Gastrocnemius medialis (tissue), 4 donors: ENCODE data around the gene MAD2L2. TPM values are rescaled to one million over a fixed set of nuclear protein-coding genes. Genes with fewer than 3 reads are reported as not detected.

Experiments used
- ATAC-seq, 2 donors: fragments of 150-250 bp; one replicate each; pipeline ENCODE4 v1.9.1; 2016
- DNase-seq, 2 donors: peaks; one replicate each; pipeline ENCODE4 v3.0.0-alpha.2; 2019
- H3K27ac ChIP-seq, 4 donors: fragments of 200-600 bp; sonication (generic); 1 replicate in 1 of 4; 2 replicates in 3 of 4; pipeline ENCODE4 v1.5.1; 2016 to 2018; ENCODE audit warnings: mild to moderate bottlenecking in 2 of 4, moderate library complexity in 1 of 4
- H3K27me3 ChIP-seq, 3 donors: fragments of 200-600 bp; sonication (generic) in 2 of 3; 1 replicate in 1 of 3; 2 replicates in 2 of 3; pipeline versions ENCODE4 v1.5.1 to v1.6.0; 2016 to 2019; ENCODE audit warnings: mild to moderate bottlenecking in 1 of 3, moderate library complexity in 1 of 3
- H3K36me3 ChIP-seq, 2 donors: fragments of 200-600 bp; sonication (generic) in 1 of 2; one replicate each; pipeline ENCODE4 v1.5.1; 2017 to 2018
- H3K4me1 ChIP-seq, 2 donors: fragments of 200-600 bp; sonication (generic) in 1 of 2; one replicate each; pipeline ENCODE4 v1.5.1; 2016 to 2017; ENCODE audit warnings: mild to moderate bottlenecking in 2 of 2
- H3K4me3 ChIP-seq, 4 donors: fragments of 200-600 bp; sonication (generic) in 3 of 4; 1 replicate in 1 of 4; 2 replicates in 3 of 4; pipeline ENCODE4 v1.5.1; 2016 to 2019; ENCODE audit warnings: mild to moderate bottlenecking in 2 of 4
- H3K9me3 ChIP-seq, 3 donors: fragments of 200-600 bp; sonication (generic) in 2 of 3; 1 replicate in 1 of 3; 2 replicates in 2 of 3; pipeline ENCODE4 v1.5.1; 2016 to 2019
- CTCF ChIP-seq, 5 experiments: fragments of 450-650 bp in 3 of 5; fragments of 200-600 bp in 2 of 5; sonication (generic) in 2 of 5; IDR thresholded peaks in 4 of 5; conservative IDR thresholded peaks in 1 of 5; 1 replicate in 4 of 5; 2 replicates in 1 of 5; pipeline ENCODE4 v1.5.1; 2016 to 2019; ENCODE audit warnings: antibody characterized with exemption in 5 of 5, mild to moderate bottlenecking in 3 of 5, moderate library complexity in 3 of 5
- POLR2A ChIP-seq, 2 donors: fragments of 450-650 bp; IDR thresholded peaks; one replicate each; pipeline ENCODE4 v1.6.1; 2017; ENCODE audit warnings: antibody characterized with exemption in 2 of 2, mild to moderate bottlenecking in 2 of 2, moderate library complexity in 2 of 2
- in situ Hi-C, 4 donors: fragments of 200-750 bp; cut with MboI; loops; one replicate each; pipeline versions ENCODE4 v1.15.0 to v1.8.0; 2017; ENCODE audit warnings: low sequenced_read_pairs in 4 of 4
- intact Hi-C: fragments of 100-400 bp; cut with DNase I; formaldehyde crosslinking; loops from one replicate; pipeline ENCODE4 v1.15.1; 2023; ENCODE audit warnings: low total_unique reads
- total RNA-seq, 4 donors: library from RNA; depleted of rRNA; stranded (reverse); fragments of >200 nt; gene quantifications; one replicate each; pipeline versions ENCODE4 v1.1.0 to v1.2.3, GENCODE V29; 2016

MAD2L2 gene
- total RNA-seq, 4 donors from 2014 or later: 41.2 to 57.4 (median 46.9) TPM

DNA sequence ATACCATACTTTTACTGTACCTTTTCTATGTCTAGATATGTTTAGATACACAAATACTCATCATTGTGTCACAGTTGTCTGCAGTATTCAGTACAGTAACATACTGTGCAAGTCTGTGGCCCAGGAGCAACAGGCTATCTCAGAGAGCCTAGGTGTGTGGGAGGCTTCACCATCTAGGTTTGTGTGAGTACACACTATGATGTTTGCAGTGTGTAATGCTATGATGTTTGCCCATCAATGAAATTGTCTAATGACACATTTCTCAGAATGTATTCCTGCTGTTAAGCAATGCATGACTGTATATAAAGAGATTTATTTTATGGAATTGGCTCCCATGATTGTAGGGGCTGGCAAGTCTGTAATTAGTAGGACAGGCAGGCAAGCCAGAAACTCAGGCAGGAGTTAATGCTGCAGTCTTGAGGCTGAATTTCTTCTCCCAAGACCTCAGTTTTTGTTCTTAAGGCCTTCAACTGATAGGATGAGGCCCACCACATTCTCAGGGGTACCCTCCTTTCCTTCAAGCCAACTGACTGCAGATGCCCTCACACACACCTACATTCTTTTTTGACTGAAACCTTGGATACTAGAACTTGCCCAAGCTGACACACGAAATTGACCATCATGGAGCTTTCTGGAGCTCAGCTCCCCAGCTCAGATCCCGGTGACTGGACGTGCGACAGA is 47.3 kb upstream of the MAD2L2 start:
- DNase-seq (no peak), ATAC-seq (no peak)
- TF ChIP-seq CTCF (IDR thresholded peaks at IDR 0.05 in 4 of 5, conservative IDR thresholded peaks at IDR 0.05 in 1 of 5) (no peak), POLR2A (IDR thresholded peaks at IDR 0.05) (no peak)
- no peaks in the 10 kb centered on the region for H3K36me3 ChIP-seq
- intact Hi-C loops: no loop called here
- H3K27ac ChIP-seq: no peak overlapping the region
- H3K4me3 ChIP-seq: no peak overlapping the region
- peaks cover 12 to 17% of the 10 kb centered on the region in 2 donors for H3K4me1 ChIP-seq
- in situ Hi-C loops: no loop called here
- H3K27me3 ChIP-seq: no peaks in the 10 kb centered on the region
- no peaks in the 10 kb centered on the region for H3K9me3 ChIP-seq

DNA sequence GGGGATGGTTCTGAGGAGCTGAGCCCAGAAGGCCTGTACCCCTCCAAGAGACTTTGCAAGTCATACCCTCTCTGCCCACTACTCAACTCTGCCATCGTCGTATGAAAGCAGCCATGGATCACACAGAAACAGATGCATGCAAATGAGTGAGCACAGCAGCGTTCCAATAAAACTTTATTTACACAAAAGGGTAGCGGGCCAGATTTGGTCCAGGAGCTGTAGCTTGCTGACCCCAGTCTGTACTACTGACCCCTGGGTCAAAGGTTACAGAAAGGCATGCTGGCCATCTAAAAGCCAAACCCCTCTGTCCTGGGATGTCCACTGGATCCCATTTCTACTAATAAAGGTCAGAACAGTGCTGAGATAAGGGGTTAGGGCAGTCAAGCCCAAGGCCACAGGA is 46.2 kb upstream of the MAD2L2 start:
- H3K4me3 ChIP-seq: no peak overlapping the region
- H3K27me3 ChIP-seq: no peaks in the 10 kb centered on the region
- intact Hi-C loops (no loop called here), in situ Hi-C loops (no loop called here)
- no peaks in the 10 kb centered on the region for H3K36me3 ChIP-seq
- TF ChIP-seq CTCF (IDR thresholded peaks at IDR 0.05 in 4 of 5, conservative IDR thresholded peaks at IDR 0.05 in 1 of 5) (no peak), POLR2A (IDR thresholded peaks at IDR 0.05) (no peak)
- peaks cover 9 to 10% of the 10 kb centered on the region in 2 donors for H3K4me1 ChIP-seq
- H3K9me3 ChIP-seq: no peaks in the 10 kb centered on the region
- no peak for DNase-seq
- ATAC-seq: no peak
- no peak overlapping the region for H3K27ac ChIP-seq

DNA sequence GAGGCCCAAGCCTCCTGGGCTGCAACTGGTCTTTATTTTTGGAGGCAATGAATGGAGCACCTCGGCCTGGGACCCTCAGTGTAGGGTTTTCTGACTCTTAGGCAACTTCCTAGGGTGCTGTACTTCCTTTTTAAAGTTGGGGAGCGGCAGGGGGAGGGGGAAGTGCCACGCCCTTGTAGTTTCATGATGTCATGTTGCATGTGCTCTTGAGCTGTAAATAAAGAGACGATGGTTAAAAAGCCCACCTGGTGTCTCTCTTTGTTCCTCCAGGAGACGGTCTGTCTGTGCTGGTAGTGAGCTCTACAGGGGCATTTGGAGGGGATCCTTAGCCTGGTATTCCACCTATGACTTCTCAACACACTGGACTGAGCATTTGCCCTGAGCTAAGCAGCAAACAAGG is 44.7 kb upstream of the MAD2L2 start:
- H3K9me3 ChIP-seq: no peaks in the 10 kb centered on the region
- no peaks in the 10 kb centered on the region for H3K27me3 ChIP-seq
- in situ Hi-C loops (no loop called here), intact Hi-C loops (no loop called here)
- no peak overlapping the region for H3K27ac ChIP-seq
- no peak overlapping the region for H3K4me3 ChIP-seq
- no peaks in the 10 kb centered on the region for H3K36me3 ChIP-seq
- ATAC-seq: no peak
- H3K4me1 ChIP-seq: peaks cover 0 to 3% of the 10 kb centered on the region in 2 donors
- DNase-seq: no peak
- TF ChIP-seq CTCF (IDR thresholded peaks at IDR 0.05 in 4 of 5, conservative IDR thresholded peaks at IDR 0.05 in 1 of 5): no peak

DNA sequence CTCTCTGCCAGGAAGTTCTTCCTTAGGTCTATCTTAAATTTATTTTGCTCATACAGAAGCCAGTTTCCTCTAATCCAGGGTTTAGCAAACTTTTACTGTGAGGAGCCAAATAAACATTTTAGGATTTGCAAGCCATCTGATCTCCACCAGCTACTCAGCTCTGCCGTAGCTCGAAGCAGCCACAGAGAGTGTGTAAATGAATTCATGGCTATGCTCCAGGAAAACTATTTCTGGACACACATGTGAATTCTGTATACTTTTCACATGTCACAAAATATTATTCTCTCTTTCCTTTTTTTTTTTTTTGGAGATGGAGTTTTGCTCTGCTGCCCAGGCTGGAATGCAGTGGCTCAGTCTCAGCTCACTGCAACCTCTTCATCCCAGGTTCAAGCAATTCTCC is 41.6 kb upstream of the MAD2L2 start:
- H3K27ac ChIP-seq: no peak overlapping the region
- H3K27me3 ChIP-seq: no peaks in the 10 kb centered on the region
- H3K9me3 ChIP-seq: no peaks in the 10 kb centered on the region
- peaks cover 0 to 8% of the 10 kb centered on the region in 2 donors for H3K4me1 ChIP-seq
- TF ChIP-seq POLR2A (IDR thresholded peaks at IDR 0.05) (no peak), CTCF (IDR thresholded peaks at IDR 0.05 in 4 of 5, conservative IDR thresholded peaks at IDR 0.05 in 1 of 5) (no peak)
- DNase-seq (no peak), ATAC-seq (no peak)
- H3K4me3 ChIP-seq: no peak overlapping the region
- intact Hi-C loops: no loop called here
- in situ Hi-C loops: no loop called here
- no peaks in the 10 kb centered on the region for H3K36me3 ChIP-seq

- Histone ChIP-seq H3K9me3 (no peaks in the 10 kb centered on the region), H3K27me3 (no peaks in the 10 kb centered on the region), H3K36me3 (no peaks in the 10 kb centered on the region), H3K4me3 (no peak overlapping the region), H3K4me1 (peaks cover 0 to 8% of the 10 kb centered on the region in 2 donors), H3K27ac (no peak overlapping the region)
- in situ Hi-C loops (no loop called here), intact Hi-C loops (no loop called here)
- TF ChIP-seq POLR2A (IDR thresholded peaks at IDR 0.05) (no peak), CTCF (IDR thresholded peaks at IDR 0.05 in 4 of 5, conservative IDR thresholded peaks at IDR 0.05 in 1 of 5) (no peak)
- no peak for DNase-seq
- no peak for ATAC-seq
These were observed 40.4 kb upstream of the MAD2L2 start for GRCh38 chr1:11721311-11721710.
